Loucy (cell line): ENCODE data around the gene DIPK2A.

Experiments used
- H2AFZ ChIP-seq: fragments of 200-600 bp; sonication (generic); 2 replicates; pipeline ENCODE4 v1.6.0; 2016; ENCODE audit warnings: antibody characterized with exemption, mild to moderate bottlenecking, low read length, moderate library complexity
- H3F3A ChIP-seq: fragments of 200-600 bp; 2 replicates; pipeline ENCODE4 v1.6.0; 2016; ENCODE audit warnings: antibody characterized with exemption, low read depth, mild to moderate bottlenecking
- H3K27me3 ChIP-seq: fragments of 200-600 bp; sonication (generic); 2 replicates; pipeline ENCODE4 v1.6.1; 2014; ENCODE audit warnings: low read length, mild to moderate bottlenecking; ENCODE audit not compliant: insufficient read depth, poor library complexity, severe bottlenecking
- H3K36me3 ChIP-seq: fragments of 200-600 bp; sonication (generic); 2 replicates; pipeline ENCODE4 v1.6.1; 2016; ENCODE audit warnings: low read length; ENCODE audit not compliant: insufficient read depth
- H3K4me1 ChIP-seq: fragments of 200-600 bp; sonication (generic); 2 replicates; pipeline ENCODE4 v1.5.1; 2014; ENCODE audit warnings: low read length, mild to moderate bottlenecking; ENCODE audit not compliant: insufficient read depth, poor library complexity, severe bottlenecking
- H3K4me2 ChIP-seq: fragments of 200-600 bp; sonication (generic); 2 replicates; pipeline ENCODE4 v1.6.0; 2014; ENCODE audit warnings: antibody characterized with exemption, low read length, low read depth, mild to moderate bottlenecking; ENCODE audit not compliant: poor library complexity, severe bottlenecking
- H3K4me3 ChIP-seq: fragments of 200-600 bp; sonication (generic); 2 replicates; pipeline ENCODE4 v1.5.1; 2014; ENCODE audit warnings: low read length, mild to moderate bottlenecking, mixed read lengths; ENCODE audit not compliant: poor library complexity, severe bottlenecking
- H3K79me2 ChIP-seq: fragments of 200-600 bp; sonication (generic); 2 replicates; pipeline ENCODE4 v1.6.1; 2014; ENCODE audit warnings: low read length; ENCODE audit not compliant: insufficient read depth
- H3K9ac ChIP-seq: fragments of 200-600 bp; sonication (generic); 2 replicates; pipeline ENCODE4 v1.6.0; 2014; ENCODE audit warnings: mild to moderate bottlenecking, low read depth, low read length, moderate library complexity; ENCODE audit not compliant: poor library complexity, severe bottlenecking
- H3K9me2 ChIP-seq: fragments of 200-600 bp; sonication (generic); replicated peaks from 2 replicates; pipeline ENCODE4 v1.6.1; 2016; ENCODE audit warnings: low read depth, low read length, mixed read lengths
- H3K9me3 ChIP-seq: fragments of 200-600 bp; sonication (generic); 2 replicates; pipeline ENCODE4 v1.6.1; 2014; ENCODE audit warnings: mild to moderate bottlenecking, antibody characterized with exemption, low read length, low read depth; ENCODE audit not compliant: insufficient read depth
- H4K20me1 ChIP-seq: fragments of 200-600 bp; sonication (generic); 2 replicates; pipeline ENCODE4 v1.6.0; 2014; ENCODE audit warnings: antibody characterized with exemption, low read length, mild to moderate bottlenecking; ENCODE audit not compliant: insufficient read depth, poor library complexity, severe bottlenecking
- EZH2phosphoT487 ChIP-seq: fragments of 200-600 bp; IDR thresholded peaks from 2 replicates; pipeline ENCODE4 v1.6.1; 2018; ENCODE audit warnings: antibody characterized with exemption, mild to moderate bottlenecking, moderate library complexity, borderline replicate concordance
- TF ChIP-seq, protein P1 (sequence below): fragments of 200-600 bp; sonication (generic); conservative IDR thresholded peaks from 2 replicates; pipeline ENCODE4 v1.5.1; 2014; ENCODE audit warnings: mild to moderate bottlenecking, antibody characterized with exemption, low read length

Gene DIPK2A

GRCh38 chr3:144015133-144015532 is 43.5 kb downstream of the DIPK2A start:
- Histone ChIP-seq H3K9ac (no peak overlapping the region), H3F3A (no peaks in the 10 kb centered on the region), H3K27me3 (no peaks in the 10 kb centered on the region), H3K36me3 (no peaks in the 10 kb centered on the region), H3K79me2 (no peaks in the 10 kb centered on the region), H3K4me3 (no peak overlapping the region), H4K20me1 (no peaks in the 10 kb centered on the region), H2AFZ (no peak overlapping the region), H3K9me2 (no peaks in the 10 kb centered on the region), H3K9me3 (no peaks in the 10 kb centered on the region), H3K4me1 (peaks cover 8% of the 10 kb centered on the region), H3K4me2 (no peak overlapping the region)
- TF ChIP-seq, protein P1, sequence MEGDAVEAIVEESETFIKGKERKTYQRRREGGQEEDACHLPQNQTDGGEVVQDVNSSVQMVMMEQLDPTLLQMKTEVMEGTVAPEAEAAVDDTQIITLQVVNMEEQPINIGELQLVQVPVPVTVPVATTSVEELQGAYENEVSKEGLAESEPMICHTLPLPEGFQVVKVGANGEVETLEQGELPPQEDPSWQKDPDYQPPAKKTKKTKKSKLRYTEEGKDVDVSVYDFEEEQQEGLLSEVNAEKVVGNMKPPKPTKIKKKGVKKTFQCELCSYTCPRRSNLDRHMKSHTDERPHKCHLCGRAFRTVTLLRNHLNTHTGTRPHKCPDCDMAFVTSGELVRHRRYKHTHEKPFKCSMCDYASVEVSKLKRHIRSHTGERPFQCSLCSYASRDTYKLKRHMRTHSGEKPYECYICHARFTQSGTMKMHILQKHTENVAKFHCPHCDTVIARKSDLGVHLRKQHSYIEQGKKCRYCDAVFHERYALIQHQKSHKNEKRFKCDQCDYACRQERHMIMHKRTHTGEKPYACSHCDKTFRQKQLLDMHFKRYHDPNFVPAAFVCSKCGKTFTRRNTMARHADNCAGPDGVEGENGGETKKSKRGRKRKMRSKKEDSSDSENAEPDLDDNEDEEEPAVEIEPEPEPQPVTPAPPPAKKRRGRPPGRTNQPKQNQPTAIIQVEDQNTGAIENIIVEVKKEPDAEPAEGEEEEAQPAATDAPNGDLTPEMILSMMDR: no peak
- TF ChIP-seq EZH2phosphoT487: no peak

DNA sequence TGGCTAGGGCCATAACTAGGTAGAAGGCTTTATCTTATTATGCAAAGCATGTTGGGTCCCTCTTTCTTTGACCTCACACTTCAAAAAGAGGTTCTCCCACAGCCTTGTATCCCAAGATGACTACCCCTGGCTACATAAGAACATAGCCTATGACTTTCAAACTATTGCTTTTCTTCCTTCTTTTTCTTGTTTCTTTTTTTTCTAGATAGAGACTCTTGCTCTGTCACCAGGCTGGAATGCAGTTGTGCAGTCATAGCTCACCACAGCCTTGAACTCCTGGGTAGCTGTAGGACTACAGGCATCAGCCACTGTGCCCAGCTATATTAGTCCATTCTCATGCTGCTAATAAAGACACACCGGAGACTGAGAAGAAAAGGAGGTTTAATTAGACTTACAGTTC is 47.2 kb downstream of the DIPK2A start:
- Histone ChIP-seq H3K27me3 (no peaks in the 10 kb centered on the region), H3K4me3 (no peak overlapping the region), H3K9me2 (no peaks in the 10 kb centered on the region), H3K9ac (no peak overlapping the region), H3K79me2 (no peaks in the 10 kb centered on the region), H3K36me3 (no peaks in the 10 kb centered on the region), H3K9me3 (no peaks in the 10 kb centered on the region), H3K4me1 (no peaks in the 10 kb centered on the region), H3K4me2 (no peak overlapping the region), H3F3A (no peaks in the 10 kb centered on the region), H4K20me1 (no peaks in the 10 kb centered on the region), H2AFZ (no peak overlapping the region)
- TF ChIP-seq EZH2phosphoT487: no peak
- TF ChIP-seq, protein P1: no peak
